ENCODE results near the gene OPTN.
"Not testable (repeated sequence)": the region's sequence is repeated elsewhere in the genome, so short reads cannot be mapped to it uniquely, and the experiment has no call there.

Gene OPTN

DNA sequence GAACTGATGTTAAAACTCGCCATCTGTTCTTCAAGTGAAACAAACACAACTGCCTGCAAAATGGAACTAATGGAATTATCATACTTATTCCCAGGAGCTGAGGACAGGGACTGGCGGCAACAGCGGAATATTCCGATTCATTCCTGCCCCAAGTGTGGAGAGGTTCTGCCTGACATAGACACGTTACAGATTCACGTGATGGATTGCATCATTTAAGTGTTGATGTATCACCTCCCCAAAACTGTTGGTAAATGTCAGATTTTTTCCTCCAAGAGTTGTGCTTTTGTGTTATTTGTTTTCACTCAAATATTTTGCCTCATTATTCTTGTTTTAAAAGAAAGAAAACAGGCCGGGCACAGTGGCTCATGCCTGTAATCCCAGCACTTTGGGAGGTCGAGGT is 36.7 kb downstream of the OPTN start:
- no peak for DNase-seq

DNA sequence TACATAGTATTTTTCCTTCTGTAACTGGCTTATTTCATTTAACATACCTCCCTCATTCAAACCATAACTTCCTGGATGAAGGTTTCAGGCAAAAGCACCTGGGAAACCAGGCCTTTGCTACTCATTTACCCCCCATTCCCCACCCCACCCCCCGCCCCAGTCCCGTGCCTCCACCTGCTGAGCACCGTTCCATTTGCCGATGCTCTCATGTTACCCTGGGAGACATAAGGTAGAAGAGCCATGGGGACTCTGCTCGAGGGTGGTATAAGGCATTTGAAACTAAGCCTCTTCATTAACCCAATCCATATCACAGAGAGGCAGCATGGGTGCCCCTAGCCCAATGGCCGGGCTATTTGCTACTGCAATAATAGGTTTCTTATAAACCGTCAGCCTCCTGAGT is 39.2 kb downstream of the OPTN start:
- no peak for DNase-seq

DNA sequence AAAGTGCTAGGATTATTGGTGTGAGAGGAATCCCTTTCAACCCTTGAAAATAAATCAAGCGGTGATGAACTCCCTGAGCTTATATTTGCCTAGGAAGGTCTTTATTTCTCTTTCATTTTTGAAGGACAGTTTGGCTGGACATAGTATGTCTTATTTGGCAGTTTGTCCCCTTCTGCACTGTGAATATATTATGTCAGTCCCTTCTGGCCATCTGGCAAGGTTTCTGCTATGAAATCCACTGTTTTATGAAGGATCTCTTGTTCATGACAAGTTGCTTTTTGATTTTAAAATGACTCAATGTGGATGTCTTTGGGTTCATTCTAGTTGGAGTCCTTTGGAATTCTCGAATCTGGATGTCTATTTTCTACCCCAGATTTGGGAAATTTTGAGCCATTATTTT is 39.7 kb downstream of the OPTN start:
- no peak for DNase-seq

DNA sequence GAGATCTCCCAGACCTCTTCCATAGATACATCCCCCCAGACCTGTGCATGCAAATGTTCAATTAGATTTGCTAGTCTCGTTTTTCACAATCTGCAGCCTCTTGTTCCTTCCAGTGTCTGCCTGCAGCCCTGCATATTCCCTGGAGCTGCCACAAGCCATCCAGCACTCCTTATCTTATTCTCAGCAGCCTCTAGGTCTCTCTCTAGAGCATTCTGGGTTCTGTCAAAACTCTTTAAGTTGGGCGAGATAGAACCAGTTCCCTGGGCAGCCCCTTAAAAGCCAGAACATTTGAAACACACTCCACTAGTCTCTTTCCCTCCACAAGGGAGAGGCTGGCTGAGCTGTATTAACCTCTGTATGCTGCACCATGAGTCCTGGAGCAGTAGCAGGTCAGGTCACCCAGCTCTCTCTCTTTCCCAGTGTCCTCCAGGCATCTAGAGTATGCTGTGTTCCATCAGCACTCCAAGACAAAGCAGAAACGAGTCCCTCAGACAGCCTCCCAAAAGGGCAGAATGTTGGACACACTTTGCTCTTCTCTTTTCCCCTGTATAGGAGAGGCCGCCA is 40.7 kb downstream of the OPTN start:
- DNase-seq, result no peak

DNA sequence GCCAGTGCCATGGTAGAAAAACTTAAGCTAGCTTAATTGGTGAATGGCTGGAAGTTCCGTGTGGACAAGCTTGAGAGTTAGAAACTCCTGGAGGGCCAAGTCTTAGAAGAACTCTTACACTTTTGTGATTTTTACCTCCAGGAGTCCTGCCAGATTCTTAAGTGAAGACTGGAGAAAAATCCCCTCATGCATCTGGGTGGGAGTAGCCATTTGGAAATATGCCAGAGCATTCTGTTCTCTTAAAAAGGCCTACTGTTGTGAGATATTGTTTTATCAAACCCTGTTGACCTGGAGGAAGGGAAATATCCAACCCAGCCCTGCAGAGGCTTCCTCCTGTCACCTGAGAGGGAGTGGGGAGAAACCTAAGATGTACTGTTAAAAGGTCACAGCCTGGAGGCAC is 43.8 kb downstream of the OPTN start:
- DNase-seq, result no peak

DNA sequence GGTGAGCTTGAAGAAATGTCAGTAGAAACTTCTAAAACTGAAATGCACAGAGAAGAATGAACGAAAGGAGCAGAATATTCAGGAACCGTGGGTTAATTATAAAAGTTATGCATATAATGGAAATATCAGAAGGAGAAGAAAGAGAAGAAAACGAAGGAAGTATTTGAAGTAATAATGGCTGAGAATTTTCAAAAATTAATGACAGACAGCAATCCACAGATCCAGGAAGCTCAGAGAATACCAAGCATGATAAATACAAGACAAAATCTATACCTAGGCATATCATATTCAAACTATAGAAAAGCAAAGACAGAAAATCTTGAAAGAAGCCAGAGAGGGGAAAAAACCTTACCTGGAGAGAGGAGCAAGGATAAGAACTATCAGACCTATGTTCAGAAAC is 44.9 kb downstream of the OPTN start:
- no peak for DNase-seq

DNA sequence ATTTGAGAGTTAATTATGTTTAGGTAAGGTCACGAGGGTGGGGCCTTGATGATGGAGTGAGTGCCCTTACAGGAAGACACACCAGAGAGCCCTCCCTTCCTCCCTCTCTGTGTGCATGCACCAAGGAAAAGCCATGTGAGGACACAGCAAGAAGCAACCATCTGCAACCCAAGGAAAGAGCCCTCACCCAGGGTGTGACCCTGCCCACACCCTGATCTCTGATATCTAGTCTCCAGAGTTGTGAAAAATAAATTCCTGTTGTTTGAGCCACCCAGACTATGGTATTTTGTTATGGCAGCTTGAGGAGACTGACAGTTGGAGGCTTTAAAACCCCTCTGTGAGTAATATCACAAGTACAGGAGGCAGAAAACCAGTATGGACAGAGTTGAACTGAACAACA is 46.4 kb downstream of the OPTN start:
- DNase-seq, result no peak

DNA sequence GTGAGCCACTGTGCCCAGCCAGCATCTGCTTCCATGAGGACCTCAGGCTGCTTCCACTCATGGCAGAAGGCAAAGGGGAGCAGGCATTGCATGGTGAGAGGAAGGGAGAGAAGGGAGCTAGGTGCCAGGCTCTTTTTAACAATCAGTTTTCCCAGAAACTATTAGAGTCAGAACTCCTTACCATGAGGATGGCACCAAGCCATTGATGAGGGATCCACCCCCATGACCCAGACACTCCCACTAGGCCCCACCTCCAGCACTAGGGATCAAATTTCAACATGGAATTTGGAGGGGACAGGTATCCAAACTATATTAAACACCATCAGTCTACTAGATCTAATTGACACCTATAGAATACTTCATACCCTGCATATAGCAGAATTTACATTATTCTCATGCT is 47.2 kb downstream of the OPTN start:
- DNase-seq, result no peak

DNA sequence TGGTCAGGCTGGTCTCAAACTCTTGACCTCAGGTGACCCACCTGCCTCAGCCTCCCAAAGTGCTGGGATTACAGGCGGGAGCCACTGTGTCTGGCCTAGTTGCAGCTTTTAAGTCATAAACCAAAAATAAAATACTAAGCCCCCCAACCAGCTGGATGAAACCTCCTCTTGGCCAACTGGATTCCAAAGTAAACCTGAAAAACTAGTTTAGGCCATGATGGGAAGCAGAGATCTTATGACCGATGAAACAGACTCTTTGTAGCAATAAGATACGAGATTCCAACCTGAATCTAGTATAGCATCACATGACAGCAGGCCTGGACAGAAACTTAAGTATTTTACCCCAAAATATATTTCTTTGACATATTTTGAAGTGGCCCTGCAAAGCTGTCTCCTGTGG is 52.3 kb downstream of the OPTN start:
- no peak for DNase-seq

DNA sequence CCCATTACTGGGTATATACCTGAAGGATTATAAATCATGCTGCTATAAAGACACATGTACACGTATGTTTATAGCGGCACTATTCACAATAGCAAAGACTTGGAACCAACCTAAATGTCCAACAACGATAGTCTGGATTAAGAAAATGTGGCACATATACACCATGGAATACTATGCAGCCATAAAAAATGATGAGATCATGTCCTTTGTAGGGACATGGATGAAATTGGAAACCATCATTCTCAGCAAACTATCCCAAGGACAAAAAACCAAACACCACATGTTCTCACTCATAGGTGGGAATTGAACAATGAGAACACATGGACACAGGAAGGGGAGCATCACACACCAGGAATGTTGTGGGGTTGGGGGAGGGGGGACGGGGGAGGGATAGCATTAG is 55.9 kb downstream of the OPTN start:
- DNase-seq, result not testable (repeated sequence)

DNA sequence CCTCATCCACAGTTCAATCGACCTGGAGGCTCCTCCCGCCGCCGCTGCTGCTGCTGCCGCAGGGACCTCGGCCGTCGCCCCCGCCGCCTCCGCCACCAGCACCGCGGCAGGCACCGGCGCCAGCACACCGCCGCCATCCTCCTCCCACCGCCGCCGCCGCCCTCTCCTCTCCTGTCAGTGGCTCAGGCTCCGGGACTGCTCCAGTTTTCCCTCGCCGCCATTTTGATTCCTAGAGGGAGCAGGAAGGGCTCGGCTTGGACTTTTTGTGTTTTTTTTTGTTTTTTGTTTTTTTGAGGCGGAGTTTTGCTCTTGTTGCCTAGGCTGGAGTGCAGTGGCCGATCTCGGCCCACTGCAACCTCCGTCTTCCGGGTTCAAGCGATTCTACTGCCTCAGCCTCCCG is 58.4 kb downstream of the OPTN start:
- DNase-seq, result no peak

DNA sequence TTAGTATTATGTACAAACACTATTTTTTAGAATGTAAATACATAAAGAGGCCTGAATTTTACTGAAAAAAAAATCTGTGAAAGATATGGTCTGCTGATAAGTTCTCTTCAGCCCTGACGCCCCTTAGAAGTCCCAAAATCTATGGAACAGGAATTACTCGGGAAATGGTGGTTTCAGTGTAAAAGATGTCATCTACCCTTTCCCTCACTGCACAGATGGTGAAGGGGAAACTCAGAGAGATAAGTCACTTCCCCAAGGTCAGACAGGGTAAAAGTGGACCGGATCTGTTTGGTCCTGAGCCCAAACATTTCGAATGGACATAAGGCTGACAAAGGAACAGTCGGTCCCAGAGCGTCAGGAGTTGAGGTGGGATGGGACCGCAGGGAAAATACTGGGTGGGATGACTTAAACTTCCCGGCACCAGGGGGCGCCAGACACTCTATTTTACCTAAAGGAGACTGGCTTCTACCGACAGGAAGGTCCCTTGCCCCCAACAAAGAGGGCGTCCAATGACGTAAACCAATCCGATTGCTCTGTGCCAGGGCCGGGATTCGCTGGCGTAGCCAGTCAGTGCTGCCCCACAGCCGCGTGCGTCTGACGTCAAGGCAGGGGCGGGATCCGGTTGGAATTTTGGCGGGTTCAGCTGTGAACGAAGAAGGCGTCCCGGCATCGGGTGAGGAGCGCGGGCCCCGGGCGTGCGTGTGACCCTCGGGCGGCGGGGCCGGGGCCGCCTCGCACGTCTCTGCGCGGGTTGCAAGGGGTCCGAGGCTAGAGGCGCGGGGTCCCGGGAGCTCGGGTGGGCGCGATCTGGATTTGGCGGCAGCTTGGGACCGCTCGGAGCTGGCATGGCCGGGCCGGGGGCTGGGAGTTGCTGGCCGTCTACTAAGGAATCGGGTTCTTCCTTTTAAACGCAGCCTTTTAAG is 61.2 kb downstream of the OPTN start, which contains the start of gene MCM10:
MCM10 (plus strand) TSS at position 625 of the 923 bp plus-strand sequence. CDS start 2,645 bp downstream, outside the sequence.
- DNase-seq, result peak; percentile 69

DNA sequence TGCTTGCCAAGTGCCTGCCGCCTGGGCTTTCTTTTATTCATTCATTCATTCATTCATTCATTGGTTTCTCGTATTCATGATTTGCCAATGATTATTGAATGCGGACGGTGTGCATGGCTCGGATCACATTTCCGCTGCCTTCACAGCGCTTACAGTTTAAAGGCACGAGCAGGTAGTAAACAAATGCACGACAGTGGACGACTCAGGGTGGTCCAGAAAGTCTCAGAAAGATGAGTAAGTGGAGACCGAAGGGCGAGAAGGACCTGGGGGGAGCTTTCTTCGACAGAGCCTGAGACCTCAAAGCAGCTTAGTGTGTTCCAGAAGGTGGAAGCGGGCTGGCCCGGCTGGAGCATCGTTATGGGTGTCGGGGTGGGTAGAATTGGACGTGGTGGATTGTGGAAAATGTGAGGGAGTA is 61.9 kb downstream of the OPTN start:
- no peak for DNase-seq

DNA sequence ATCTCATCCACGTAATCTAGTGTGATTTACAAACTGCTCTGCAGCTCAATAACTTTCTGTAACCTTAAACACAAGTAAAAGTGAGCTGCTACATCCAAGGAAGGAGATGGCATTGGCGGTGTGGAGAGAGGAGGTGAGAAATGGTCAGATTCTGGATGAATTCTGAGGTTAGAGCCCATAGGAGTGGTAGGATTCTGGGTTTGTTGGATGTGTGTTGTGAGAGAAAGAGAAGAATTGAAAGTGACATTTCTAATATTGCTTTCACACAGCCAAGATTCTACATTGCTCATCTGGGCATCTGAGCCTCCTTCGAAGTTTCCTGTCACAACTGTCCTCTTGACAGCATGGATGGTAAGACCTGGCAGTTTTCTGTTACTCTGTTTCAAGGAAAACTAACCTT is 63.9 kb downstream of the OPTN start:
- DNase-seq, result no peak

DNA sequence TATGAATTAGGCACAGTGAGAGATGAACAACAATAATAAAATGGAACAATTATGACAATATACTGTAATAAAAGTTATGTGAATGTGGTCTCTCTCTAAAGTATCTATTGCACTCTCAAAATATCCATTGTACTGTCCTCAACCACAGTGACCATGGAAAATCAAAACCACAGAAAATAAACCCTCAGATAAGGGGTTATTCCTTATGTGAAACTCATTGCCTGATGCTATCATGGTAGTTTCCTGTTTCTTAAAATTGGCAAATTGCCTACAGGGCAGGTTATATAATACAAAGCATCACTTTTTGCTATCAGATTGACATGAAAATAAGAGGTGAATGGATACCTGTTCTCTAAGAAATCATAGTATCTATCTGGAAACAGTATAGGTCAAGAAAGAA is 65.2 kb downstream of the OPTN start:
- DNase-seq, result no peak

DNA sequence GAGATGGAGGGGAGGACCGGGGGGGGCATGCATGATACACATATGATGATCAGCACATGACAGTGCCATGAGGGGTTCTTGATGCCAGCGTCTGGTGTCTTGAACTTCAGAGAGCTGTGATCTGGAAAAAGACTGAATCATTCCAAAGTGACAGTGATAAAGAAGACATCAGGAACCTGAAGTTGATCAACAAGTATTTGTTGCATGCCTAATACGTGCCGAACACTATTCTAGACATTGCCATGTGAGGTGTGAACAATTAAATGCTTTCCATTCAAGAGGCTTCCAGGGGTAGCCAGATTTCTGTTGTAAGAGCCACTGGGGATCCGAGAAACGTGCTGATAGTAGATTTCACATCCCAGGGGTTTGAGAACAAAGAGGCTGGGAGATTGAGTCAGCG is 67.6 kb downstream of the OPTN start:
- no peak for DNase-seq

DNA sequence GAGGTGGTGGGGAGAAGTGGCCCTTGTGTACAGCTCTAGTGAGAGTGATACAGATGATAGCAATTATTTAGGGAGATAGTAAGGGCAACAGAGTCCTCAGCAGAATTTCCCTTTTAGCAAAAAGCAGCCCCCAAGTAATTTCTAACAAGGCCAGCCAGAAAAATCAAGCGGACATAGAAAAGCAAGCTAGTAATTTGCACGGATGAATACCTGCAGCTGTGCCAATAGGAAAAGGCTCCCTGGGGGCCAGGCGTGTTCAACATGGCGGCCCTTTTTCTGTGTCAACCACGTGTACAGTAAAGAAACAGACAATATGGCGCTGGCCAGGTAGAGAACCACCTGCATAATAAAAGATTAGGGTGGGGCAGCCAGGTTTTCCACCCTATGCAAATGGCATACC is 68.8 kb downstream of the OPTN start:
- peak; percentile 27 for DNase-seq

DNA sequence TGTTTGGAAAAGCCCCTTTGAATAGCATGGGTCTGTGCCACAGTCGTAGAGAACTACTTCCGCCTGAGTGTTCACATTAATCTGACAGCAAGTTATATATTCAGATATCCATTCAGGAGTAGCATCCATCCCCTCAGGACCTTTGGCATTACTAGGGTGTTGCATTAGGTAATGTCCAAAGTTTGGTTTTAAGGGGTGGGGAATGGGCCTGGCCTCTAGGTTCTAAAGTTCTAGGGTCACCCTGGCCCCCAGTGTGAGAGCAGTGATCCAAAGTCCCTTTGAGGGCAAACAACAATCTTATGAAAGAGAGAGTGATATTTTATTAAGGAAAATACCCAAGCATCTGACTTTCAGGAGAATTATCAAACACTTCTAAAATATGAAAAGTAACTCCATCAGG is 73.7 kb downstream of the OPTN start:
- DNase-seq, result no peak

DNA sequence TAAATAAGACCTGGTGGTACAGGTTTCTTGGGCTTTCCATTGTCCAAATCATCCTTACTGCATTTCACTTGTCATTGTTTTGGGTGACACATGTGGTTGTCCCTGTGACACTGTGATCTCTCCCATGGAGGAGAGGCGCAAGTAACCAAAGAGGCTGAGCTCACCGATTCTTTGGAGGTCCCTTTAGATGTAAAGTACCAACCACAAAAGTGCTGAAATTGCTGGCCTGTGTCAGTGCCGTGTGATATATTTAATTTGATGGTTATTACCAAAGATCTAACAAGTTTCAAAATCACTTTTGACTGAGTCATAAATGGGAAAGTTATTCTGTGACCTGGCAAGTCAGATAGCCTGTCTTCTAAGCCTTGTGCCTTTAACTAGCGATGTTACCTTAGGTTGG is 80.8 kb downstream of the OPTN start:
- no peak for DNase-seq

DNA sequence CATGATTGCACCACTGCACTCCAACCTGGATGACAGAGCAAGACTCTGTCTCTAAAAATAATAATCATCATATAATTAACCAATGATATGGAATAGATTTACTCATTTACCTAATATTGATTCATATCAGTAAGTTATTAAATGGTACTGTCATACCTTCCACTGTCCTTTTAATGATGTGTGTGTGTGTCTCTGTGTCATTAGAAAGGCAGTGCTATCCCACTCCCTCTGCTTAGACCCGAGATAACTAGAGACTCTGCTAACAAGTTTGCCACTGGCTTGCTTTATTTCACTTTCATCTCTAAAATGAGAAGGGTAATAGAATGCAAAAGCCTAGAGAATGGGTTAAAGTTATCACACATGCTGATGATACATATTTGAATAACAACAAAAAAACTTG is 82.5 kb downstream of the OPTN start:
- DNase-seq, result no peak

DNA sequence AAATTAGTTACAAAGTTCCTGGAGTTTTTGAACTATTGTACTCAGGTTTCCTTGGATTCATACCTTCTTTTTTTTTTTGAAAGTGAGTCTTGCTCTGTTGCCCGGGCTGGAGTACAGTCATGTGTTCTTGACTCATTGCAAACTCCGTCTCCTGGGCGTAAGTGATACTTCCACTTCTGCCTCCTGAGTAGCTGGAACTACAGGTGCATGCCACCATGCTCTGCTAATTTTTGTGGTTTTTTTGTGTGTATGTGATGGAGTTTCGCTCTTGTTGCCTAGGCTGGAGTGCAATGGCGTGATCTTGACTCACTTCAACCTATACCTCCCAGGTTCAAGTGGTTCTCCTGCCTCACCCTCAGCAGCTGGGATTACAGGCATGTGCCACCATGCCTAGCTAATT is 83.7 kb downstream of the OPTN start:
- DNase-seq, result no peak

DNA sequence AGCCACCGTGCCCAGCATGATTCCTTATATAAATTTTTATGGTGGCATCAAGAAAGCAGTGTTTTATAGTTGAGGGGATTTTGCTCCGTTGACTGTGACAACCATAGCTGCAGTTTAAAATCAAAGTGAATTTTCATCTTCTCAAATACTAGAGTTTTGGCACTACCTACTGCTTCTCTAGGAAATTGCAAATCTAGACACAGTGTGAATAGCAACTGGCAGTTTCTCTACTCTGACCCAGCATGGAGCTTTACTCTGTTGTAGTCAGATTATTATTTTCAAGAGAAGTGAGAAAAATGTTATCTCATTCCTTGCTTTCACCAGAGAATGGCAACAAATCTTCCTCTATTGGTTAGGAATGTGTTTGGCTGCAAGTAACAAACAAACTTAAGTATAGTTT is 84.3 kb downstream of the OPTN start:
- DNase-seq, result no peak

DNA sequence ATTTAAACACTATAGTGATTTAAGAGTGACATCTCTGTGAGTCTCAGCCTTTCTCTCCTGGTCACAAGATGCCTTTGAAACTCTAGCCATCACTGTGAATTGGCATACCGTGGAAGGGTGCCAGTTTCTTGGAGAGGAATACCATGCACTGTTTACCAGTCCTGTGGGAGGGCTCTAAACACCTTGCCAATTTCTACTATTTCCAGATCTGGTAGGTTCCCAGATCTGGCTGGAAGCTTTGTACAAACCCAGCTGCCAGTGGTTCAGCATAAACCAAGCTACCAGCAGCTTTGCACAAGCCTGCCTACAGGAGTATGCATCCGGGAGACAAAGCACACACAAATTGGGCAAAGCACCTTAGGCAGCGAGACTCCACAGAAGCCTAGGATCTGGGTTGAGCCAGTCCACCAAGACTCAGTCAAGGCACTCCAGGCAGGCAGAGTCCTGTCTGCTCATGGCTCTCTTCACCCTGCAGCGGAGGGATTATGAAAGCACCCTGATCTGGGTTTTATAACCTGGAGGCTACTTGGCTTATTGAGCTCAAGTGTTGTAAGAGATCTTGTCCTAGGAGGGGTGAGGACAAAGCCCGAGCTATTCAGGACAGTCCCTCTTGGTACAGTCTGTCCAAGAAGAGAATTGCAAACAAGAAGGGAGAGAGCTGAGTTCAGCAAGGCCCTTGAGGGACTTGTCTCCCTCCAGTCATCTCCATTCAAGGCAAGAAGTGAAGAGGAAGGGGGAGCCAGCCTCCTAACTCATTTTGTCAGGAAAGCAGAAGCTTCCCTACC is 85.0 kb downstream of the OPTN start:
- DNase-seq, result peak; percentile 21

DNA sequence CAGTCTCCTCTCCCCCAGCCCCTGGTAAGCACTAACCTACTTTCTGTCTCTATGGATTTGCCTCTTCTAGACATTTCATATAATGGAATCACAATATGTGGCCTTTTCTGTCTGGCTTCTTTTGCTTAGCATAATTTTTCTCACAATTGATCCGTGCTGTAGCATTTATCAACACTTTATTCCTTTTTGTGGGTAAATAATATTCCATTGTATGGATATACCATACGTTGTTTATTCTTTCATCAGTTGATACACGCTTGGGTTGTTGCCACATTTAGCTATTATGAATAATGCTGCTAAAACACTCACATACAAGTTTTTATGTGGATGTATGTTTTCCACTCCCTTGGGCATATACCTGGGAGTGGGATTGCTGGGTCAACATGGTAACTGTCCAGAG is 87.2 kb downstream of the OPTN start:
- no peak for DNase-seq

All from NCI-H2081 treated with DMSO at 0.1 percent for 48 hours (cell line).